Activated CD4-positive, alpha-beta T cell treated with anti-CD3 and anti-CD28 coated beads, Interleukin-2, amount 50 U/mL, for 16 hours (primary cell): ENCODE measurements around the gene PDGFA.

Source experiments
- DNase-seq: peaks from one replicate; pipeline ENCODE4 v3.0.0-alpha.2; 2020

The PDGFA gene

GRCh38 chr7:515628-516027 lies 4.0 kb downstream of the PDGFA start:
- DNase-seq = no peak

DNA sequence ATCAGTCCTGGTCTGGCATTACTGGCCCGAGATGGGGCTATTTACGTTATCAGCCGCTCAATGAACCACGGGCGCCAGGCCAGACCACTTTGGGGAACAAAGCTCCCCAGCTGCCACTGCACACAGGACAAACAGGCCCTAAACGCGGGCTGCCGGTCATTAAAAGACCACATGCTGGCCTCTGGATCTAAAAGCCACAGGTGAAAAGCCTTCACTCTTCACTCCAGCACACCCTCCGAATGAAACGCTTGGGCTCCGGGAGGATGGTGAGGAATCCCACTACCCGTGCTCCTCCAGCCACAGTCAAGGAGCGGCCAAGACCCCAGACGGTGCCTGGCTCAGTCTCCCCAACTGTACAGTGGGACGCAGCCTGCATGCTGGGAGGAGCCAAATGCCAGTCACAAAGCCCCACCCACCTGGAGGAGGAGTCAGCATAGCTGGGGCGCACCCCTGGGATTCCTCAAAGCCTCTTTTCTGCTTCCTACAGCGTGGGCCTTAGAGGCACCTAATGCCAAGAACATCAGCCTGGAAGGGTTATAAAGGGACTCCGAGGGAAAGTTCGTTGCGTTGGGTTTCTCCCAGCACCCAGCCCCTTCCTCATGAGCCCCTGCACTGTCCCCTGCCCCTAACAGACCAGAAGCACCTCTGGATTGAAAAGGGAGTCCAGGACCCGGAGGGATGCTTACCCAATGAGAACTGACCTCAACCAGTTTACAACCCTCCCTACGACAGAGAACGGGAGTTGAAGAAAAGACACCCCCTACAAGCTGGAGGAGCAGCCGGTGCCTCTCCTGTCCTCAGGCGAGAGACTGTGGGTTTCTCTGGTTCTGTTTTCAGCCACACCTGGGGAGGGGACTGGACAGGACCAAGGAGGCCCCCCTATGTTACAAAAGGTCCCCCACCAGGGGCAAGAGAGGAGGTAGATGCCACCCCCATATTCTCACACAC lies 4.7 kb downstream of the PDGFA start:
- no peak for DNase-seq

DNA sequence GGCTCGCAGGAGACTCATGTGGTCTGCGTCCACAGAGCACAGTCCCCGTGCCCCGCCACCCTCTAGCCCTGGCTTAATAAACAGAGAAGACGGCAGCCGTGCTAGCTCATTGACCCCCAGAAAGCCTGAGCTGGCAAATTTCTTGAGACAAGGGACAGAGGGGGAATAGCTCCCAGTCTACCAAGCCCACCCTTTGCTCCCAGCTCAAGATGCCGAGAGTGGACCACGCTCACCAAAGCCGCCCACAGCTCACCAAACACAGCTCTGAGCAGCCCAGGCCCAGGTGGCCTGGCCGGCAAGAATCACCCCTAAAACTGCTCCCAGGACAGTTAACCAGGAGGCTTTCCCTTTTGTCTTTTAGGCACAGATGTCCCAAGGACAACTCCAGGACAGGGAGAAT lies 5.4 kb downstream of the PDGFA start:
- no peak for DNase-seq

DNA sequence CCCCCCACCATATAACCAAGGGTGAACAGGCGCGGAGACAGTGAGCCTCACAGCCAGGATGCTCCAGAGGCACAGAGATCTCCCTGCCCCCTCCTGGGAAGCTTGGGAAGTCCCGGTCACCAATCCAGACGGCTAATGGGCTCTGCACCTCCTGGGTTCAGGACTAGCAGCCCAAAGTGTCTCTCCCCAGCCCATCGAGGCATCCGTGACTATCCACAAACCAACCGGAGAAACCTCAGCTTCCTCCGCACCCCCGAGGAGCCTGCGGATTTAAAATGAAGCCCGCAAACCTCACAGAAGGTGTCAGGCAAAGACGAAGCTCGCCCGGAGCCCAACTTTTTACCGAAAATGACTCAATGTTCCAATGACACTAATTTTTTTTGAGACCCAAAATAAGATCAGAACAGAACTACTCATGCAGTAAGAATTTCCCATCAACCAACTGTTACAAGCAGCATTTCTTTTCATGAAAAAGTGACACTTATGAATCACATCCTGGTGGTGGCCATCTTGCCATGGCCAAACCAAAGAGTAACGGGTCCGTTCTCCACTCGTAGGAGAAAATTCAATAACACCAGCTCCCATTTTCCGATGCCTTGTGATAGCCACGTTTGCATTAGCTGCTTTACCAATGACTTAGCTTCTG lies 6.0 kb downstream of the PDGFA start:
- peak; percentile 24 for DNase-seq

DNA sequence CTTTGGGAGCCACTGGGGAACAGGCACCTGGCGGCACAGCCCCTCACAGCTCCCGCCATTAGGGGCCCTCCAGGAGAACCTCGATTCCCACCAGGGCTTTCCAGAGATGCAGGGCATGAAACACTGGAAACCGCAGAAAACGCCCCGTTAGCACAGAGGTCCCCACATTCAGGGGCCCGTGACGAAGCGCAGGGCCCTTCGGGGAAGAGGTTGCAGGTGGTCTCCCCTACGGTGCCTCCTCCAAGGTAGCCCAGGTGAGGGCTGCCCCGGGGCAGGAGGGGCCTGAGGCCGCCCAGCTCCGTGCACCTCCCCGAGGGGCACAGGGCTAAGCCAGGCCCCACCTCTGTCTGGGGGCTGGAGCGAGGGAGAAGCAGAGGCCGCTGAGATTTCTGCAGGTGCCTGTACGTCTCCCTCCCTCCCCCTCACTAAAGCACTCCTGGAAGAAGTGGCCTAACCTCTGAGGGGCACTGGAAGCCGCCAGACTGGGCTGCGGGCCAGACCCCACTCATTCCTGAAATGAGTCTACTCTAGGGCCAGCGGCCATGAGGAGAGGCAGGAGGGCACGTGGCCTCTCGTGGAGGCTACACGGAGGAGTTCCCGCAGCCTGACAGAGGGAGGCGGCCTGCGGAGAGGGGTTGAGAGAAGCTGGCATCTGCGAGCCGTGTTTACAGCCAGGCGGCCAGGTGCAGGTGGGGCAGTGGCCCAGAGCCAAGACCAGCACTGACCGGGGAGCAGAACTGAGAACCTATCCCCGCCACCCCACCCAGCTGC lies 6.9 kb downstream of the PDGFA start:
- DNase-seq = no peak

DNA sequence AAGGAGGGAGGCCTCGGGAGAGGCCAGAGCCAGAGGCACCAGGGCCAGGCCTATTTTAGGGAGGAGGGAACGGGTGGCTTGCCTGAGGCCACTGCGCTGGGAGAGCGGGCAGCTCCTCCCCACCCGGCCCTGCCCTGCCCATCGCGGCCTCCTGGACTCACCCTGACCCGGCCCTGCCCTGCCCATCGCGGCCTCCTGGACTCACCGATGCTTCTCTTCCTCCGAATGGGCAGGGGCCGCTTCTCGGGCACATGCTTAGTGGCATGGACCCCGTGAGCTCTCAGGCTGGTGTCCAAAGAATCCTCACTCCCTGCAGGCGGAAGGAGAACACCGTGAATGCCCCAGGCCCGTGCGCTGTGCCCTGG lies 7.5 kb downstream of the PDGFA start:
- no peak for DNase-seq

DNA sequence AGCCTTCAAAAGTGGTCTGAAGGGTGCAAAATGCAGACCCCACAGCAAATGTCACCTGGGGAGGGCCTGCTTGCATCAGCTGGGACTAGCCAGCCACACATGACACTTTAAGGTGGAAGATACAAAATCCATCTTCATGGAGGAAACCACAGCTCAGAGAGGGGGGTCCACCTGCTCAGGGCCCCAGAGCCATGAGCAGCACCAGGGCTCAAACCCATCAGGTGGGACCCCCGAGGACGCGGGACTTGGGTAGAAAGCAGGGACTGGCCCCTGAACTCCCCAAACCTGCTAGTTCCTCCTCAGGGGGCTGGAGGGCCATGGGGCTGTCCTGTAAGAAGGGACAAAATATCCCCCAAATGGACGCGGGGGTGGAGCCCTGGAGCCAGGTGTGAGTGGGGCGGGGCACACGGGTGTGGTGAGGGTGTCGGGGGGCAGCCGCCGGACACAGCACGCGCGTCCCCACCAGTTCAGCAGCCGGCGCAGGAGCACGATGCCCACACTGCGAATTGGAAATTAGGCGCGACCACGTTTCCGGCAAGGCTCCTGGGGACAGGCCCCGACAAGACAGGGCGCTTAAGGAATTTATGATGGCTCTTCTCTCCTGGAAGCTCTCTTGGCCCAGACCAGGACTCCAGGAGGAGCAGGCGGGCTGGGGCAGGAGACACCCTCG lies 8.0 kb downstream of the PDGFA start:
- no peak for DNase-seq

DNA sequence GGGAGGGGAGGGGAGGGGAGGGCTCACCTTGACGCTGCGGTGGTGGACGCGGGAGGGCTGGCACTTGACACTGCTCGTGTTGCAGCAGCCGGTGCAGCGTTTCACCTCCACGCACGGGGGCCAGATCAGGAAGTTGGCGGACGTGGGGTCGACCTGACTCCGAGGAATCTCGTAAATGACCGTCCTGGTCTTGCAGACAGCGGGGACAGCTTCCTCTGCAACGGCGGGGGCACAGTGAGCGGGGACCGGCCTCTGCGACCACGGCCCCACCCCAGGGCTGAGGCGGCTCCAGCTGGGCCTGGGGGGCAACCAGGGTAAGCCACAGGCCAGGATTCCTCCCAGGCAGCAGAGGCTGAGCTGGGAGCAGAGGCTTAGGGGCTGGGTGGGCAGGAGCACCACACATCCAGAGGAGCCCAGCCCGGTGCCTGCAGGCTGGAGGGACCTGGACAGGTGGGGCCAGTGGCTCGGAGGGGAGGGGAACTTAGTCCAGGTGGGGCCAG lies 8.8 kb downstream of the PDGFA start:
- DNase-seq = no peak

DNA sequence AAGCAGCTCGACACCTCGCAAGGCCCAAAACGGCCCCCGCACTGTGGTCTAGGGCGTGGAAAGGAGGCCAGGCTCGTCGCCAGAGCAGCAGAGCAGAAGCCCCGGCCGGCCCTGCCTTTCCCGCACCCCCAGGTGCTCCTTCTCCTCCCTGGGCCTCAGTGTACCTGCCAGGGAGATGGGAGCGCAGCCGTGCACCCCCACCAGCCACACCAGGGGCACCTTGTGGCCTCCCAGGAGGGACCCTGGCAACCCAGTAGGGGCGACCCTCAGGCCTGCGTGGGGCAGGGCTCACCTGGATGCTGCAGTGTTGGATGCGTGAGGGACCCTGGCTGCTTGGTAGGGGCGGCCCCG lies 9.5 kb downstream of the PDGFA start:
- DNase-seq = no peak

- no peak for DNase-seq
Measured at GRCh38 chr7:509426-510130, 10.1 kb downstream of the PDGFA start.

- no peak for DNase-seq
Measured at GRCh38 chr7:508461-509170, 11.0 kb downstream of the PDGFA start.

- DNase-seq = no peak
Measured at GRCh38 chr7:507623-508300, 11.9 kb downstream of the PDGFA start.

- no peak for DNase-seq
Measured at GRCh38 chr7:506921-507622, 12.6 kb downstream of the PDGFA start.

GRCh38 chr7:506391-506831 lies 13.2 kb downstream of the PDGFA start:
- no peak for DNase-seq

DNA sequence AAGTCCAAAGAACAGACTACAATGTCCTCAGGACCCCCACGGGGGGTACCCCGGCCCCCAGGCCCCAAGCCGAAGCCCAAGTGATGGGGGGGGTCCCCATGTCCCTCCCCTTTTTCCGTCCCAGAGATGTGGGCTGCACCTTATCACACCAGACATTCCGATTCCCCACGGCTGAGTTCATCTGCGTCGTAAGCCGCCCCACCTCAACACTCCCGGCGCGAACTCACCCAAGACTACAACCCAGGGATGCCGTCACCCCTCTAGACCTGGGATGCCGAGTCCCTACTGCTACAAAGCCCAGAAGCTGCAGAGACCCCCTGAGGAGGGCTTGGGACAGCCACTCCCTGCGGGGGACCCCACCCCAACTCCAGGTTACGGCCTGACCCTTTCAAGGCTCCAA lies 14.5 kb downstream of the PDGFA start:
- no peak for DNase-seq

DNA sequence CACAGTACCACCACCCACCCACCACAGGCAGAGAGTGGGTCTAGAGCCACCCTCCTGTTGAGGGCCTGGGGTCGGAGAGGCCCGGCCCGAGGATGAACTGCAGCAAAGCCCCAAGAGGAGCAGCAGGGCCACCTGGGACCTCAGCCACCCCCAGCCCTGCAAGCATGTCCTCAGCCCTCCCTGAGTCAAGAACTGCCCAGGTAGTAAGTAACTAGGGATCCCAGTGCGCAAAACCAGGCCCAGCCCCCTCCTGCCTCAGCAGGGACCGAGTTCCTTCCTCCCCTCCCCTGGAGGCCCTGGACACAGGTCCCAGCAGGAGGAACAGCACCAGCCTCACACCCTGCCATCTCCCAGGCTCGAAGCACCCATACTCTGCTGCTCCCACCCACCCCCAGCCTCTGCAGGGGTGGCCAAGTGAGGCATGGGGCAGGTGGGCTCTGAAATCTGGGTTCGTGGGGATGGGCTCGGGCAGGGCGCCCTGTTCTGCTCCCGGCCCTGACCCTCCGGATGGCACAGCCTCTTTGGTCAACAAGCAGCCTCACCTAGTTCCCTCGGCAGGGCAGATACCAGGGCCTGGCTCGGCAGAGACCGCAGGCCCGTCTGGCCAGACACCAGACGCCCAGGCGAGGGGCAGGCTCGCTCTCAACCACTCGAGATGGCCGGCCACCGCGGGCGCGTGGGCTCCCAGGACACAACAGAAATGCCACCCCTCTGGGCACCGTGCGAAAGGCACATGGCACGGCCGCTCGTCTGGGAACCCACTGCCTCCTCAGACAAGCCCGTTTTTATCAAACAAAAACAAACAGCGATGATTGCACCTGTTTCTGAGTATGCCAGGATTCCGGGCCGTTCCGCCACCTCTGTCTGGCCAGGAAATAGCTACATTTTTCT lies 15.2 kb downstream of the PDGFA start:
- DNase-seq = no peak

DNA sequence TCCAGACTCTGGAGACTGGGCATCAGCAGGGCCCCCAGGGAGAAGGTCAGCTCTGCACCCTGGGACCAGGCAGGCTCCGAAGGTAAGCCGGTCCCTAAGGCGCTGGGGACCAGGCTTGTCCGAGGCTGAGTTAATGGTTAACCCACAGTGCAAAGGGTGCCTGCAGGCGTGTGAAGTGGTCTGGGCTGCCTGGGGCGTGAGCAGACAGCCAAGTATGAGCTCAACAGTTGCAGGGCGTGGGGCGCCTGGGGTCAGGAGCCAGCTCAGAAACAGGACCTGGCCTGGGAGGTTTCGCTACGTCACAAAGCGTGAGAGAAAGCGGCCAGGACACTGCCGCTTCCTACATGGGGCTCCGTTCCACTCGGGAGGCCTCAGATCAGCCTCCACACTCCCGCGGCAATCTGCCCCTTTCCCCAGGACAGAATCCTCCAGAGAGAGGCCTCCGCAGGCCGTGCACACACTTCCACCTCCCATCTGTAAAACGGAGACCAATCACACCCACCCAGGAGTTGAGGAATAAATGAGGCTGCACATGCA lies 16.0 kb downstream of the PDGFA start:
- no peak for DNase-seq

DNA sequence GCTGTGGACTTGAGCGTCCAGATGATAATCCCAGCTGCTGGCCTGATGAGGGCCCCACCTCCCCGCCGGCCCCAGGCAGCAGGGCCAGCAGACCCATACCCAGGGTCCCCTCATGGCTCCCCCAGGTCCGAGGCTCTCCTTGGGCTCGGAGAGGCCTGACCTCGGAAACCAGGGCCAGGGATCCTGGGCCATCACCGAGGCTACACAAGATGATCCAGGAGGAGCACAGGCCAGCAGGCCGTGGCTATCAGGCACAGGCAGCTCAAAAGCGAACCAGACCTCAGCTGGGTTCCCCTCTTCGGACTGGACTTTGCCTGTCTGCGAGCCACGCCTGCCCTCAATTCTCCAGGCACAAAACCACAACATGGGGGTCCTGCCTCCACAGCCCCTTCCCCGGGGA lies 17.4 kb downstream of the PDGFA start:
- no peak for DNase-seq

- no peak for DNase-seq
Measured at GRCh38 chr7:501526-501925, 18.1 kb downstream of the PDGFA start.
